IMR-90 (cell line): ENCODE data around the gene ZBTB32.

Experiments
- BHLHE40 ChIP-seq: fragments of 150-350 bp; IDR thresholded peaks from 2 replicates; pipeline ENCODE4 v1.6.1; 2016; ENCODE audit warnings: mild to moderate bottlenecking, low read depth, low read length
- CEBPB ChIP-seq: IDR thresholded peaks from 2 replicates; pipeline ENCODE4 v1.6.1; 2012; ENCODE audit warnings: low read depth, low read length, improper control_type of control experiment
- CHD1 ChIP-seq: IDR thresholded peaks from 2 replicates; pipeline ENCODE4 v1.6.1; 2012; ENCODE audit warnings: low read depth, low read length, improper control_type of control experiment
- CTCF ChIP-seq: conservative IDR thresholded peaks from 2 replicates; pipeline ENCODE4 v1.5.1; 2012; ENCODE audit warnings: mild to moderate bottlenecking, low read depth, low read length, improper control_type of control experiment
- ELK1 ChIP-seq: fragments of 150-350 bp; IDR thresholded peaks from 2 replicates; pipeline ENCODE4 v1.6.1; 2016; ENCODE audit warnings: low read depth, mild to moderate bottlenecking, low read length, moderate library complexity, borderline replicate concordance
- MAFK ChIP-seq: IDR thresholded peaks from 2 replicates; pipeline ENCODE4 v1.6.1; 2012; ENCODE audit warnings: low read depth, low read length, improper control_type of control experiment
- MAZ ChIP-seq: IDR thresholded peaks from 2 replicates; pipeline ENCODE4 v1.6.1; 2012; ENCODE audit warnings: low read depth, mild to moderate bottlenecking, low read length, improper control_type of control experiment, moderate library complexity, borderline replicate concordance
- MXI1 ChIP-seq: IDR thresholded peaks from 2 replicates; pipeline ENCODE4 v1.6.1; 2012; ENCODE audit warnings: low read depth, mild to moderate bottlenecking, low read length, moderate library complexity, borderline replicate concordance
- NFE2L2 ChIP-seq: fragments of 150-350 bp; IDR thresholded peaks from 2 replicates; pipeline ENCODE4 v1.6.1; 2016; ENCODE audit warnings: low read depth, mild to moderate bottlenecking, low read length
- POLR2A ChIP-seq: IDR thresholded peaks from 2 replicates; pipeline ENCODE4 v1.6.1; 2012; ENCODE audit warnings: mild to moderate bottlenecking, low read depth, low read length
- RCOR1 ChIP-seq: IDR thresholded peaks from 2 replicates; pipeline ENCODE4 v1.6.1; 2012; ENCODE audit warnings: mild to moderate bottlenecking, low read length, improper control_type of control experiment; ENCODE audit not compliant: insufficient replicate concordance
- RFX5 ChIP-seq: IDR thresholded peaks from 2 replicates; pipeline ENCODE4 v1.8.0; 2012; ENCODE audit warnings: low read depth, mild to moderate bottlenecking, low read length, moderate library complexity
- SMC3 ChIP-seq: fragments of 150-350 bp; IDR thresholded peaks from 2 replicates; pipeline ENCODE4 v1.6.1; 2016; ENCODE audit warnings: low read depth, mild to moderate bottlenecking, antibody characterized with exemption, low read length, moderate library complexity
- USF2 ChIP-seq: fragments of 150-350 bp; IDR thresholded peaks from 2 replicates; pipeline ENCODE4 v1.6.1; 2017; ENCODE audit warnings: mild to moderate bottlenecking, antibody characterized with exemption, low read length, low read depth

- TF ChIP-seq CTCF = no peak
- no peak for TF ChIP-seq MAFK
- TF ChIP-seq CEBPB = no peak
- no peak for TF ChIP-seq SMC3
- TF ChIP-seq RCOR1 = peak; percentile 32
- no peak for TF ChIP-seq MXI1
- TF ChIP-seq POLR2A = no peak
- no peak for TF ChIP-seq RFX5
- peak; percentile 6; the same call in 1 of the 2 replicates for TF ChIP-seq USF2
- no peak for TF ChIP-seq ELK1
- no peak for TF ChIP-seq NFE2L2
- no peak for TF ChIP-seq CHD1
- TF ChIP-seq MAZ = 0 out of 2 replicates have a peak, but pooled peaks have one; percentile 51
- no peak for TF ChIP-seq BHLHE40
Measured at GRCh38 chr19:35702223-35703012, 1.9 kb upstream of the ZBTB32 start.
